ENCODE data around the gene PIEZO1.
A peak's percentile ranks its signal among the peaks of the same experiment; 100 is the strongest.

PIEZO1 gene

DNA sequence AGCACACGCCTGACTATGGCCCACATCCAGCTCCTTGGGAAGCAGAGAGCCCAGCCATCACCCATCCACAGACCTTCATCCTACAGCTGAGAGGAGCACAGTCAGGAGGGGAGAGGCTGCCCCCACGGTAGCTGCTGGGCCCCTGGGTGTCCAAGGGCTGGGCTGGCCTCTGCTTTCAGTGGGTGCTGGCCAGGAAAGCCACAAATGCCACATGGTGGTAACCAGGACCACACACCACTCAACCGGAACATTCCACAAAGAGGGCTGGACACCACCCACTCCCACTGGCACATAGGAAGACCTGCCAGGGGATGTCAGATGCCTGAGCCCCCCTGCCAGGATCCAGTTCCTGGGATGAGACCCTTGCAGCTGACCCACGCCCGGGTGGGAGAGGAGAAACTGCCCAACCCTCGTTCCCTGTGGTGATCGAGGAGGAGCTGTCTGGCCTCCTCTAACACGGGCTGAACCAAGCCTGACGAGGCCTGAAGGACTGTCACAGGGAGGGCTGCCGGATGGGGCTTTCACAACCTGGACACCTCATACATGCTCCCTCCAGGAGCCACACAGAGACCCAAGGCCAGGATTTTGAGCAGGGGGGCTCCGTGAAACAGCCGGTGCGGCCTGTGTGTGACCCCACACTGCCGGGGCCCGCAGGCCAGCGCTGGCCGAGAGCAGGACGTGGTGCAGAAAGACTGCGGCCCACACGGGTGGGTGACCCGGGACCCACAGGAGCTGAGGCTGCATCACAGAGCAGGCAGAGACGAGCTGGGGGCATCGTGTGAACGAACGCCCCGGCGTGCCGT is 30.7 kb downstream of the PIEZO1 start:
- peak; percentile 50 for DNase-seq (ENCODE audit: low spot score)

DNA sequence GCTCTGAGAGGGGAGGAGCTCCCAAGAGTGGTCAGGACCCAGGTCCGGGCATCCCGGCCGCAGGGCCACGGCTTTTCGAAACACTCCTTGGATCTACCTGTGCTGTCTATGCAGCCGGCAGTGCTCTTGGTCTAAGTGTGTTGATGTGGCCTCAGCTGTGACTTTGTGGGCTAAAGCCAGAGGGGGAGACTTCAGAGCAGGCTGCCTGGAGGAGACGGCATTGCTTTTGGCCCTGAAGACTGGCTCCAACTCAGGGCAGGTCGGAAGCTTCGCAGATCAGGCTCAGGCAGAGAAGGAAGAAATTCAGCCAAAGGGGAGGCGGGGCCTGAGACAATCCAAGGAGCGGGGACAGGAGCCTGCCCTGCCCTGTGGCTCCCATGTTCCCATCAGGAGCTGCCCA is 31.4 kb downstream of the PIEZO1 start:
- DNase-seq (ENCODE audit: low spot score): no peak

DNA sequence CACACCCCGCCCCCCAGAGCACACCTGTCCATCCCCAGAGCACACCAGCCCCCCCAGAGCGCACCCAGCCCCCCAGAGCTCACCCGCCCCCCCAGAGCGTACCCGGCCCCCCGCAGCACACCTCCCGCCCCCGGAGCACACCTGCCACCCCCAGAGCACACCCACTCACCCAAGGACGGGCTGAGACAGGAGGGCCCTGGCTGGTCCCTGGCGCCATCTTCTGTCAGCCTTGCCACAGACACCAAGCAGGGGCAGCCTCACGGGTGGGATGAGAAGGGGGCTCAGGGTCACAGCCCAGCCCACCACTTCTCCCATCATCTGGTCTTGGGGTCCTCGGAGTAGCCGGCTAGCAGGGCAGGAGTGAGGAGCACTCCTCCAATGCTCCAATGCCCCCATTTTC is 31.8 kb downstream of the PIEZO1 start:
- no peak for DNase-seq (ENCODE audit: low spot score)

DNA sequence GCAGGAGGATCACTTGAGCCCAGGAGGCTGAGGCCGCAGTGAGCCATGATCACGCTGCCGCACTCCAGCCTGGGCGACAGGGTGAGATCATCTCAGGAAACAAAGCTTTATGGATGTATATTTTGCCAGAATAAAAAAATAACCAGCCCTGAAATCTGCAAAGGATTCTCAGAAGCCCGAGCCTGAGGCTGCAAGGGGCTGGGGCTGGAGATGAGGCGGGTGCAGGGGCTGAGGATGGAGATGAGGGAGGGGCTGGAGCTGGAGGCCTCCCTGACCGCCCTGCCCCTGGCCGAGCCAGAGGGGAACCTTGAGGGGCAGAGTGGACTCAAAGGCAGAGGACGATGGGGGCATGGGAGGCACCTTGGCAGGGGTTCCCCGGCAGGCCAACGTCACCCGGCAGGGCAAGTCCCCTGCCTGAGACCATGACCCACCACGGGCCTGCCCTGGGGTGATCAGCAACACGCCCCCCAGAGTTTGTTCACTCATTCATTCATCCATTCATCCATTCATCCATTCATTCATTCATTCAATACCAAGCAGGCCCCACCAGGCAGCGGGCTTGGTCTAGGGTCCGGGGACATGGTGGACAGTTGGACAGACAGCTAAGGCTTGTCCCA is 32.5 kb downstream of the PIEZO1 start:
- no peak for DNase-seq (ENCODE audit: low spot score)

DNA sequence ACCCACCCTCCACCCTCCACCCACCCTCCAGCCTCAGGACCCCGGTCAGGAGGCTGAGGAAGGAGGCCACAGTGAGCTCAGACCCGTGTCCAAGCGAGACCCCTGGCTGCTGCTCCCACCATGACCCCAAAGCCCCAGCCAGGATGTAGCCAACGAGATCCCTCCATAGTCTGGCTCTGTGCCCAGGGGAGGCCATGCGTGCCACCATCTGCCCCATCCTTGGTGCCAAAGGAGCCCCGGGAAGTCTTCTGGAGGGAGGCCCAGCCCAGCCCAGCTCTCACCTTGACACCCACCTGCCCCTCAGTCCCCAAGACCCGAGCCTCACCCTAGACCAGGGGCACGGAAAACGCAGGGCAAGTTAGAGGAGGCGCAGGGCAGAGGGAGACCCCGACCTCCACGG is 34.2 kb downstream of the PIEZO1 start:
- no peak for DNase-seq (ENCODE audit: low spot score)

DNA sequence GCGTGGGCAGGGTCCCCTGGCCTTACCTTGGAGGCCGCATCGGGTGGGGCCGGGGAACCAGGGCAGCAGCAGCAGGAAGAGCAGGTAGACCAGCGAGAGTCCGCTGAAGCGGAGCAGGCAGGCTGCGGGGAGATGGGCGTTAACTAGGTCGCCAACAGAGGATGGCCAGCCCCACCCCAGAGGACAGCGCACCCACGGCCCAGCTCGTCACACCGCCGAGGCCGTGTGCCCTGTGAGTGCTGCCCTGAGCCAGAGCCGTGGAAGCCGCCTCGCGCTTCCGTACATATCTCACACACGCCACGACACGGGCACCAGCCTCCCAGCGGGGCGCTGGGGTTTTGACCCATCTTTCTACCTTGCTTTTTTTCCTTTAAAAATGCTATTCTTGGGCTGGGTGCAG is 35.7 kb downstream of the PIEZO1 start:
- no peak for DNase-seq (ENCODE audit: low spot score)

DNA sequence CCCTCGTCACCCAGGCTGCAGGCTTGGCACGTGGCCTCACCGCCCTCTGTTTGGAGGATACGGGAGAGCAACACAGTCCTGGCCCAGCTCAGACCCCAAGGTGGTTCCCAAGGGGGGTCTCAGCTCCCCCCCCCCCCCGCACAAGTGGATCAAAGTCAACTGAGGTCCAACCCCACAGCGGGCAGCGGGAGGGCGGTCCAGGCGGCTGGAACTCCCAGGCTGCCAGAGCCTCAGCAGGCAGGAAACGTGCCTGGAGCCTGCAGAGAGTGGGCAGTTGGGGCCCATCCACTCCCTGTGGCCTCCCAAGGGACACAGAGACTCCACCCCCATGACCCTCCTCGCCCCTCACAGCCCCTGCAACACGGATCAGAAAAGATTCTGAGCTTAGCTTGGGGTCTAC is 36.7 kb downstream of the PIEZO1 start:
- no peak for DNase-seq (ENCODE audit: low spot score)

DNA sequence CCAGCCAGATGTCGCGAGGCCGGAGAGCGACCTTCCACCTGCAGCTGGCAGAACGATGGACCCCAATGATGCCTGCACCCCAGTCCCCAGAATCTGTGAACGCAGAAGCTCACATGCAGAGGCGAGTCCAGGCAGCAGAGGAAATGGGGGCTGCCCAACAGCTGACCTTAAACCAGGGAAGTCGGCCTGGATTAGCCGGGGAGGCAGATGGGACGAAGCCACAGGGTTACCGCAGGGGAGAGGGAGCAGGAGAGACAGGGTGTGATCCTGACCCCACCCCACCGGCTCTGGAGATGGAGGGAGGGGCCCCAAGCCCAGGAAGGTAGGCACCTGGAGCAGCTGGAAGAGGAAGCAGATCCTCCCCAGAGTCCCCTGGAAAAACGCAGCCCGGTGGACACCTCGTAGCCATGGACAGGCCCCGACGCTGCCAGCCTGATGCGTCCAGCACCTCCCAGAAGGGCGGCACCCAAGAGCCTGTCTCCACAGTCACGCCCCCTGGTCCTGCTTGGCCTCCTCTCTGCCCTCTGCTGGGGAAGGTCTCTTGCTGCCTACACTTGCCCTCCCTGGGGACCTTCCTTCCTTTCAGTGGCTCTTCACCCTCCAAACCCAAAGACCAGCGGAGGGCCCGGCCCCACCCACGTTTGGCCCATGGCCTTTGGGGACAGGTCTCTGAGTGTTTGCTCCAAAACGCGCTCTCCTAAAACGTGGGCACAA is 37.3 kb downstream of the PIEZO1 start:
- no peak for DNase-seq (ENCODE audit: low spot score)

DNA sequence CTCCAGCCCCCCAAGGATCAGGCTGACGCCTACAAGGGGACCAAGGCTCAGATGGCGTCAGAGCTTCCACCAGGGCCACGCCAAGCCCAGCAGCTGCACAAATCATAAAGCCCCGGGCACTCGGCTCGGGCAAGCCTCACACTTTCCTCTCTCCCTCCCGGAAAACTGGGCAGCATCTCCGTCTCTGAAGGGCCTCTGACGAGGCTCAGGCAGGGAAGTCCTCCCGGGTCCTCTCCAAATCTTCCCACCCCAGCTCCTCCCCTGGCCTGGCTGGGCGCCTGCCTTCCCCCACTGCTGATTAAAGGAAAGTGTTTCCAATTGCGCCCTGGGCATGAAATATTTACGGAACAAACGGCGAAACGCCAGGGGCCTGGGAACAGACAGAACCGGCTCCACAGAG is 38.5 kb downstream of the PIEZO1 start:
- DNase-seq (ENCODE audit: low spot score): no peak

DNA sequence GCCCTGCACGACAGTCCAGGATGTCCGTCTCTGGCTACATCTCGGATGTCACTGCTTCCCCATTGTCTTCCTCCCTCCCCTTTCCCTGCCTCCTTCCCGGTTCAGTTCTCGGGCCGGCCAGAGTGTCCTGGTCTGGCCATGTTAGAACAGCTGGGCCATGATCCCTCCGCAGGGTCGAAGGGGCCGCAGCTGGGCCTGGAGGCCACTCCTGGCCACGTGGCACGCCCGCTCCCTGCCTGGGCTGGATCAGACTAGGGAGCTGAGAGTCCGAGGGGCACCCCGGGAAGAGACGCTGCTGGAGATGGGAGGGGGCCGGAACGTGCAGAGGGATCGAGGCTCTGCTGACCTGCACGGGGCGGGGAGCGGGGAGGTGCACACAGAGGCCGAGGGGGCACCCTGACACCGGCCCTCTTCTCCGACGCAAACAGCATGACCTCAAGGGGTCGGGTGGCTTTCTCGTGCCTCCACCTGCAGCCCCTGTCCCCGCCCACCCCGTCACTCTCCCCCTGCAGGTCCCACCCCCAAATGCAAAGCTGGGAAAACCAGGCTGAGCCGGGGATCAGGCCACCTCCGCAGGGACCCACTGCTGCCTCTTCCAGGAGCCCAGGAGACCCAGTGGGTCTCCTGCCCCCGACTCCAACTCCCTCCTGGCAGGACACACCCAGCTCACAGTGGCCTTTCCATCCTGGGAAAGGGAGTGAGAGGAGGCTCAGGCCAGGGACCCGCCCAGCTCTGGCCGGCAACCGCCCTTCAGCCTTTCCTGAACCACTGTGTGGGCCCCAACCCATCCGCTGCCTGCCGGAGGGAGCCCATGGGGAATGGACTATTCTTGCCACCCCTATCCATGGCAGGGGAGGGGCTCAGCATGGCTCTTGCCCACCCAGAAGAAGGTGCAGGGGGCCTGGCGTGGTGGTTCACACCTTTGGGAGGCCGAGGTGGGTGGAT is 40.2 kb downstream of the PIEZO1 start:
- DNase-seq (ENCODE audit: low spot score): no peak

DNA sequence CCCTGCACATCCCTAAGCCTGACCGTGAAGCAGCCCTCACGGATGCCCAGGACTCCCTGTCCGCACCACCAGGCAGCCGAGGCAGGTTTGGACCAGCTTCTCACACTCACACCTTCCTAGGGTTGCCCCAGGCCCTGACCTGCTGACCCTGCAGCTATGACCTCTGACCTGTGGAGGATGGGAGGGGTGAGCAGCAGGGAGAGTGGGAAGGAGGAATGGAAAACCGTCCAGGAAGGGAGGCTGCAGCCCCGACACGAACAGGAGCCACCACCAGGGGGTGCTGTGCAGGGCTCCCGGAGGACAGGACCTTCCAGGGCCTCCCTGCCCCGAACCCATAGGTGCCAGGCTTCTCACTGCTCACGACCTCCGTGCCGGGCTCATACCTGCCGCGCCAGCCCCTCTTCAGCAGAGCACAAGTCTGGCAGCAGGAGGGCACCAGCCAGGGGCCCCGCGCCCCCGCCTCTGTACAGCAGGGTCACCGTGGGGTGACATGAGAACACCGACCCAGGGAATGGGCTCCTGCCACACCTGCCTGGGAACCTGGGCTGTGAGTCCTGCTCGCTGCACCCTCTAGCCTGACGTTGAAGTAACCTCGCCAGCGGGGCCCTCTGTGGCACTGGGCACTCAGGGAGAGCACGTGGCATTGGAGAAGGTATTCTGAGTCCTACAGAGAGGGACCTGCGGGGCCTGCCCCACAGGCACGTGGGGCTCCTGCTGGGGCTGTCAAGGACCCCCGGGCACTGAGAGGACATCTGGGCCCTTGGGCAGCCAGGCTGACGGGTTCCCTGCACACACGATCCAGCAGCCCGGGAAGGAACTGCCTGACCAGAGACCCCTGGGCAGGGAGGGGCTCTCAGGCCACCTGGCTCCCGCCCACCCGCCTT is 41.1 kb downstream of the PIEZO1 start:
- DNase-seq (ENCODE audit: low spot score): peak; percentile 93

DNA sequence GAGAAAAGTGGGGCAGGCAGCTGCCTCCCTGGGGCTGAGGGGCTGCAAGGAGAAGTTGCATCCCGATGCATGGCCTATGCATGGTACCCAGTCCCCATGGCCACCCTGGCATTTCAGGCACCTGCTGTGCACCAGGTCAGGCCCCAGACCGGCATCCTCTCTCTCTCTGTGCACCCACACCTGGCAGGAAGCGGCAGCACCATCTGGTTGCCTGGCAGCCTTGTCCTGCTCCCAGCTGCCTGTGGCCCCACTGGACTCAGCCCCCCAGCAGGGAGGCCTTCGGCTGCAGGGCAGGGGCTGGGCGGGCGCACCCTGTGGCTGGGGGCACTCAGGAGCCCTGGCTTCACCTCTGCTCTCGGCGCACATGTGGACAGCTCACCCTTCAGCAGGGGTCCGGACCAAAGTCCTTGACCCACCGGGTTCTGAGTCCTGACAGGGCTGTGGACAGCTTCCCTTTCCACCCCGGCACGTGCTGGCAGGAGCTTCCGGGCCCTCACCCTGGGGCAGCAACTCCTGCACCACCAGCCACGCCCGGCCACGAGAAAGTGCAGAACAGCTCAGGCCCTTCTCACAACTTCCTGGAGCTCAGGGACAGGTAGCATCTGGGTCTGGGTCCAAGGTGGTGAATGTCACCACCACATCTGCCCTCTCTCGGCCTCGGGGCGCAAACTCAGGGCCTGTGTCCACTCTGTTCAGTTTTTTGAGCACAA is 42.0 kb downstream of the PIEZO1 start:
- DNase-seq (ENCODE audit: low spot score): no peak

DNA sequence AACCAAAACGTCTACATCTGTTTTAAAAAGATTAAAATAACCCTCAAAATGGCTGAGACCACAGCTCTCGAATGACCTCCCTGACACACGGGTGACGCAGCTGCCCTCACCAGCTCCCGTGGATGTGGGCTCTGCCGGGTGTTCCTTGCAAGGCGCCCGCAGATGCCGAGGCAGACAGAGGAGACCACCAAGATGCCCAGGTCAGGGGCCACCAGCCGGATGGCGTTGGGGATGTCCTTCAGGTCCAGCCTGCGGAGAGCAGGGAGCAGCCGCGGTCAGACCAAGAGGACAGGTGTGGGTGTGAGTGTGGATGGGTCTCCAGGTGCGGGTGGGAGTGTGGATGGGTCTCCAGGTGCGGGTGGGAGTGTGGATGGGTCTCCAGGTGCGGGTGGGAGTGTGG is 43.7 kb downstream of the PIEZO1 start:
- no peak for DNase-seq (ENCODE audit: low spot score)

DNA sequence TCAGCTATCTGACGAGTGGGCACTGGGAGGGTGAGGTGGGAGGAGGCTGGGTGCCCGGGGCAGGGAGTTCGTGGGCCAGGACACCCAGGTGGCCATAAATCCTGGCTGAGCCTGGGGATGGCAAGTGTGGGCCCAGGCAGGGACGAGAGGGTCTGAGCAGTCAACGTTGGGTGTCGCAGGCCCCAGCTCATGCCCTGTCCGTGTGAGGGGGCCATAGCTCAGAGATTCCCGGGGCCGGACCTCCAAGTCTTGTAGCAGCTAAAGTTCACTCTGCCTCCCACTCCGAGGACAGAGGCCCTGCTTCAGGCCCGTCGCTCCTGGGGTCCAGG is 44.3 kb downstream of the PIEZO1 start:
- DNase-seq (ENCODE audit: low spot score): no peak

DNA sequence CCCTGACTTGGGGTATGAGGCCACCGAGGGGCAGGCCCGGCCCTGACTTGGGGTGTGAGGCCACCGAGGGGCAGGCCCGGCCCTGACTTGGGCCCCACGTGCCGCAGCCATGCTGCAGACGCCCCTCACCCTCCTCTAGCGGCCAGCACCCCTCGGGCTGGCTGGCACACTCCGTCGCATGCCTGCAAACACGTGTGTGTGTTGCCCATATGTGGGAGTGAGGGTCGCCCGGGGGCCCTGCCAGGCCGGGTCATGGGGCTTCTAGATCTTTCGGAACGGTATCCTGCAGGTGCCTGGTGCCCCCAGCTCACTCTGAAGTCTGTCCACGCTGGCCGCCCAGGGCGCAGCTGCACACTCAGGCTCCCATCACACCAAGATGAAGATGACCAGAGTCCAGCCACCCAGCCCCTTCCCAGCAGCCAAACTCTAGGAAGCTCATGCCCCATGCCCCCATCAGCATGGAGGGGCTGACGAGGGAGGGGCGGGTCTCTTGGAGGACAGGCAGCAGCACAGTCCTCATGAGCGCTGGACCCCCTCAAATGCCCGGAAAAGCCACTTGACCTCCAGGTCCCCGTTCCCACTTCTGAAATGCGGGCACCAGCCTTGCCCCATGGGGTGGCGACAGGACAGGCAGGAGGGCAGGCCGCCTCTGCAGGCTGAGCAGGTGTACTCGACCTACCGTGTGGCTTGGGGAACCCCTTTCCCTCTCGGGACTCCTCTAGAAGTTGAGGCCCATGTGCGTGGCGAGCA is 44.9 kb downstream of the PIEZO1 start:
- DNase-seq (ENCODE audit: low spot score): no peak

DNA sequence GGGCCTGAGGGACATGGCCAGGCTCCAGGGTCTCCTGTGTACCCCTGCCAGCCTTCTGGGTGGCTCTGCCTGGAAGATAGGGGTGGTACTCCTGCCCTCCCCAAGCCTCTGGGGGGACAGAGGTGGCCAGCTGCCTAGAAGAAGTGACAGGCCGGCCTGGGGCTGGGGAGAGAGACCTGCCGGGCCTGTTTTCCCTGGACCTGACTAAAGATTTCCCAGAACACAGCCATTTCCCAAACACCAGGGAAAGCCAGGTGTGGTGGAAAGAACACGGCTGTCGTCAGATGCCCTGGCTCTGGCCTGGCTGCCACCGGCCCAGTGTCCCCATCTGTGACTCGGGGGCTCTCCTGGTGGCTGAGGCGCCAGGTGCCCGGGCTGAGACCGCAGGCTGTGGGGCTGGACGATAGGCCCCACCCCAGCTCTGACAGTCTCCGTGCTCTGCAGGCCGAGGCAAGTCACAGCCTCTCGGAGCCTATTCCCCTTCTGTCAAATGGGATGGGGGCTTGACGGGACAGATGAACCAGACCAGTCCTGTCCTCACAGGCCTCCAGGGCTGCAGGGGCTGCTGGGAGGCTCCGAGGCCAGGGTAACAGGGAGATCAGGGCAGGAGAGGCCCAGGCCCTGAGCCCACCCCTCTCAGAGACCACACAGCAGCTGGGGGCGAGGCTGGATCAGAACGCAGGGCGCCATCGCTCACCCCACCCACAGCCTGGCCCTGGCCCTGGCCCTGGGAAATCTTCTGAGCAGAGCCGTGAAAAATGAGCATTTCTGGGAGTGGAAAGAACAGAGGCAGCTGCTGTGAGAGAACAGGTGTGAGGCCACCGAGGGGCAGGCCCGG is 45.7 kb downstream of the PIEZO1 start:
- no peak for DNase-seq (ENCODE audit: low spot score)

DNA sequence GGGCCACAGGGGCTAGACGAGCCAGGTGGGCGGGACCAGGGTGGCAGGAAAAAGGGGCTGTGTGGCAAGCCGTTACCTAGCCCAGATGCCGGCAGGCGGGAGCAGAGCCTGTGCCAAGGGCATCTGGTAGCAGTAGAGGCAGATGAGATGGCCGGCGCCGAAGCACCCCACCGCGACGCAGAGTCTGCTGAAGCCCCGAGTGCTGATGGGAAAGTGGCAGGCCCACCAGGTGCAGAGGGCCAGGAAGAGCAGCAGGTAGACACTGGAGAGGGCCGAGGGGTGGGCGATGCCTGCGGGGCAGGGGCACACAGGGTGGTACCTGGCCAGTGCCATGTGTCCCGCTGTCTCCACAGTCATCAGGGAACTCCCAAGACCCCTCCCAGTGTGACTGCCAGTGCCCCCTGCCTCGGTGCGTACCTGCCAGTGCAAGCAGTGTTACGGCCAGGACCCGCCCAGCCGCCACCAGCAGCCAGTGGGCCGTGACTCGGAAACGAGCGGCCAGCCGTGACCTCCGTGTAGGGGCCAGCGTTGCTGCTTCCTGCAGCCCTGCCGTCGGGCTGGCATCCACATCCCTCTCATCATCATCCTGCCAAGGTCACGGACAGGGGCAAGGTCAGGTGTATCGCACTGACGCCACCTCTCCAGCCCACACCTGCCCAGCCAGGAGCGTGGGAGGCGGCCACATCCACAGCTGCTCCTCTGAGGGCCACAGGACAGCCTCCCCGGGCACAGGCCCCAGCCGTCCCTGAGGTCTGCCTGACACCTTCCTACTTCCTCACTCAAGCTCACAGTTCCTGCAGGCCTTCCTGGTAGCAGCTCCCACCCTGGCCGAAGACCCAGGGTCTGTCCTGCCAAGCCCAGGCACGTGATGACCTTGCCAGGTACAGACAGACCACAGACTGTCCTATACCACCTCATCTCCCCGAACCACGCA is 46.6 kb downstream of the PIEZO1 start:
- no peak for DNase-seq (ENCODE audit: low spot score)
